GM12891 (cell line): ENCODE data around the gene CFH.
"Not testable (repeated sequence)": the region's sequence is repeated elsewhere in the genome, so short reads cannot be mapped to it uniquely, and the experiment has no call there.

ENCODE experiments used
- DNase-seq: peaks from one replicate; pipeline ENCODE4 v3.0.0; 2011; ENCODE audit warnings: low spot score; ENCODE audit not compliant: insufficient read length
- FAIRE-seq: peaks from 2 replicates; lab custom pipeline; 2011; peaks lifted over from hg19 to GRCh38; lab: Jason Lieb, UNC
- PAX5 ChIP-seq: IDR thresholded peaks from 2 replicates; pipeline ENCODE4 v1.6.1; 2011; ENCODE audit warnings: low read length, moderate library complexity, mild to moderate bottlenecking; ENCODE audit not compliant: insufficient read depth, severe bottlenecking
- POLR2A ChIP-seq: IDR thresholded peaks from 2 replicates; pipeline ENCODE4 v1.6.1; 2011; ENCODE audit warnings: low read depth, low read length, control low read depth
- POLR2AphosphoS5 ChIP-seq: IDR thresholded peaks from 2 replicates; pipeline ENCODE4 v1.6.1; 2011; ENCODE audit warnings: low read depth, low read length, control low read depth
- POU2F2 ChIP-seq: IDR thresholded peaks from 2 replicates; pipeline ENCODE4 v1.6.1; 2011; ENCODE audit warnings: low read depth, mild to moderate bottlenecking, control low read depth, low read length, moderate library complexity
- SPI1 ChIP-seq: IDR thresholded peaks from 2 replicates; pipeline ENCODE4 v1.6.1; 2011; ENCODE audit warnings: low read depth, low read length, control low read depth
- TAF1 ChIP-seq: IDR thresholded peaks from 2 replicates; pipeline ENCODE4 v1.6.1; 2011; ENCODE audit warnings: low read depth, low read length, control low read depth

The CFH gene

DNA sequence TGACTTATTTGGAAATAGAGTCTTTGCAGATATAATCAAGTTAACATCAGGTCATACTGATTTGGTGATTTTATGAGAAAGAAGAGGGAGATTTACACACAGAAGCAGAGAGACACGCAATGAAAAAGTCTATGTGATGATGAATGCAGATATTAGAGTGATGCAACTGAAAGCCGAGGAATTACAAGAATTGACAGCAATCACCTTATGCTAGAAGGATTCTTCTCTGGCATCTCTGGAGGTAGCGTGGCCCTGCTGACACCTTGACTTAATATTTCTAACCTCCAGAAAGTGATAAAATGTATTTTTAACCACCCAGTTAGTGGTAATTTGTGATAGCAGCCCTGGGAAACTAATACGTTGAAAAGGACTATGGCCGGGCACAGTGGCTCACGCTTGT is 14.2 kb upstream of the CFH start:
- DNase-seq (no peak), FAIRE-seq (no peak)
- TF ChIP-seq POLR2AphosphoS5 (no peak), PAX5 (no peak), TAF1 (no peak), POLR2A (no peak), POU2F2 (no peak), SPI1 (no peak)

DNA sequence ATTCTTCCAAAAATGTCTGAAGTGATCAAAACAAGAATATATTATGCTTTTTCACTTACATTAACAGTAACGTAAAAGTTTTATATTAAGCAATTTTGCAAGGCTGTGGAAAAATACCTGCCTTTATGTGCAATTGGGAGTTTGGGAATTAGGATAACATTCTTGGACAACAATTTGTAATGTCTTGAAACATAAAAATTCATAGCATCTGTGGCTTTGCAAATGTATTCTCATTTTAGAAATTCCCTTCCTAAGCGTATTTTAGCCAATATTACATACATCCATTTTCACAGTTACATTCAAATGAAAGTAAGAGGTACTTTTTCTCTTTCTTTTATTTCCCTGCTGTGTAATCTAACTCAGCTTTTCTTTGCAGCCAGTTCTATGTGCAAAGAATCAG is 13.4 kb upstream of the CFH start:
- TF ChIP-seq SPI1 (no peak), PAX5 (no peak), POU2F2 (no peak), POLR2A (no peak), POLR2AphosphoS5 (no peak), TAF1 (no peak)
- no peak for DNase-seq
- FAIRE-seq = no peak

DNA sequence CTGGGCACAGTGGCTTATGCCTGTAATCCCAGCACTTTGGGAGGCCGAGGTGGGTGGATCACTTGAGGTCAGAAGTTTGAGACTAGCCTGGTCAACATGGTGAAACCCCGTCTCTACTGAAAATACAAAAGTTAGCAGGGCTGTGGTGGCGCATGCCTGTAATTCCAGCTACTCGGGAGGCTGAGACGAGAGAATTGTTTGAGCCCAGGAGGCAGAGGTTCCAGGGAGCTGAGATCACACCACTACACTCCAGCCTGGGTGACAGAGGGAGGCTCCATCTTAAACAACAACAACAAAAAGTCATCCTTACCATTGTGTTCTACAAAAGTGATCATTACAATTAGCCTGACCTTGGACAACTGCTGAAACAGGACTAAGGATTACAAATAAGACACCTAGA is 12.6 kb upstream of the CFH start:
- not testable (repeated sequence) for FAIRE-seq, DNase-seq

DNA sequence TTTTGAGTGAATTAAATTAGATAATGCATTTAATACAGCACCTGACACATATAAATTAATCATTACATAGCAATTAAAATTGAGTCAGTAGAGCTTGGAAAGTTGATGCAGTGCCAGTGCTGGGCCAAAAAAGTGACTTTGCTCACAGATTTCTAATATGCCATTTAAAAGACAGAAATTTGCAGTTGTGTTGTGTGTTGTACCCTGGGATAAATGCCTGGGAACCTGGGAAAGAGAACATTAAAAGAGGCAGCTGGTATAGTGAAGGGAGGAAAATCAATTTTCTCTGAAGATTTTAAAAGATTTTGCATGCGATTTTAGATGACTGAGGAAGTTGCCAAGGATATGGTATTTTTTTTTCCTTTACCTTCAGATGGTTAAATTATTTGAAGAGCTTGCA is 10.9 kb upstream of the CFH start:
- FAIRE-seq = no peak
- DNase-seq = no peak
- TF ChIP-seq POU2F2 (no peak), TAF1 (no peak), POLR2A (no peak), POLR2AphosphoS5 (no peak)

DNA sequence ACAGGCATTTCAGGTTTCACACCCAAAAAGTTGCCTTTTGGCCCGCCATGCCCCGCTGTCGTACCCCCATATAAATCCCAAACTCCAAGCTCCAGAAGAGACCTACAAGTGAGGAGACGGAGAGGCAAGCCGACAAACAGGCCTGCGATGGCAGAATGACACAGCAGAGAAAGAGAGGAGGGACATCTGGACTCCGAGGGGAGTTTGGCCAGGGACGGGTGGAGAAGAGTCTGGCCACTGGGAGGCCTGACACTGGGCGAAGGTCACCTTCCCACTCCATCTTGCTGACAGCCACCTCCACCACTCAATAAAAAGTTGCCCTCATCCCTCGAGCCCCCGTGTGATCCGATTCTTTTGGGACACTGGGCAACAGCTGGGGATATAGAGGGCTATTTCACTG is 1.9 kb upstream of the CFH start:
- DNase-seq (no peak), FAIRE-seq (no peak)
- TF ChIP-seq POU2F2 (no peak), PAX5 (no peak), TAF1 (no peak), SPI1 (no peak), POLR2AphosphoS5 (no peak), POLR2A (no peak)

DNA sequence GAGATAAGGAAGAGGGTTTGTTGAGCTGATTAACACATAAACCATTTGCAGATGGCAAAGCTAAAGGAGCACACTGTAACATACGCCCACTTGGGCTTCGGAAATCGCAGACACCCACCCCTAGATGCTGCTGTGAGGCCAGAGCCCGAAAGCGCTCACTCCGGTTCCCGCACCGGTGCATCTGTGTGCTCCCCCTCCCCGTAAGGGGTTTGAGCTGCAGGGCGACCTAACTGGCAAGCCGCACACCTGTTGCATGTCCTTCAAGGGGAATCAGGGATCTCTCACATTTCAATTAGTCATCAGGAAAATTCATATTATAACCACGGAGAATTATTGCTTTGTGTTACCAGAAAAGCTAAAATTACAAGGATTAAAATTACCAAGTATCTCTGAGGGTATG is 1.4 kb upstream of the CFH start:
- no peak for TF ChIP-seq POLR2A
- no peak for TF ChIP-seq PAX5
- TF ChIP-seq SPI1 = no peak
- no peak for TF ChIP-seq TAF1
- no peak for TF ChIP-seq POU2F2
- no peak for TF ChIP-seq POLR2AphosphoS5
- FAIRE-seq (no peak), DNase-seq (no peak)

DNA sequence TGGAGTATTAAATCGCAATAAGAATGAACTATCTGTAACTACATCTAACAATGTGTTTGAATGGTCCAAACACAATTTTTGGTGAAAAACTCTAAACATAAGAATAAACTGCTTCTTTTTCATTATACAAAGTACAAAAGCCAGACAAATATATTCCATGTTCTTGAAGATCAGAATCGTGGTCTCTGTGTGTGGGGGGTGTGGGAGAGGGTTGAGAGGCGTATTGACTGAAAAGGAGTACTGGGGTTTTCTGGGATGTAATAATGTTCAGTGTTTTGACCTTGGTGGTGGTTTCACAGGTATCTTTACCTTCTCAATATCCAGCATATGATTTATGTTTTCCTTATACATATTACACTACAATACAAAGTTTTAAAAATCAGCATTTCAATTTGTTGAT is 764 bp upstream of the CFH start:
- FAIRE-seq = no peak
- DNase-seq = no peak
- TF ChIP-seq TAF1 = no peak
- no peak for TF ChIP-seq POLR2AphosphoS5
- TF ChIP-seq POU2F2 = no peak
- TF ChIP-seq PAX5 = no peak
- TF ChIP-seq SPI1 = no peak
- TF ChIP-seq POLR2A = no peak

DNA sequence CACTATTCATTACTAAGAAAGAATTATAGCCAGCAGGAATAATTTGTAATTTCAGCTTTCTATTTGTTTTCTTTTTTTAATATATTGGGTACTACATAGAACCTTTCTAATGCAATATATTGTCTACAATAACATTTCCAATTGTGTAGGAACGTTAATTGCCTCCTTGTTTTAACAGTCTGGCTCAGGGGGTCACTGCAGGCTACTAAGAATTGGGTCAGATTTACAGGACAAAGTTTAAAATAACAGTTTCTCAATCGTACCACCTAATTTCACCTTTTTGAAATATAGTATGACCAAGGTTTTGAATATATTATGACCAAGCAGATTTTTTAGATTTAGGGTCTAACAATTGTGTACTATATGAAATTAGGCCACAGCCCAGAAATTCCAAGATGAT is 2.4 kb downstream of the CFH start:
- DNase-seq (no peak), FAIRE-seq (no peak)
- no peak for TF ChIP-seq POLR2AphosphoS5
- TF ChIP-seq POU2F2 = no peak
- no peak for TF ChIP-seq SPI1
- TF ChIP-seq TAF1 = no peak
- TF ChIP-seq POLR2A = no peak
- no peak for TF ChIP-seq PAX5

DNA sequence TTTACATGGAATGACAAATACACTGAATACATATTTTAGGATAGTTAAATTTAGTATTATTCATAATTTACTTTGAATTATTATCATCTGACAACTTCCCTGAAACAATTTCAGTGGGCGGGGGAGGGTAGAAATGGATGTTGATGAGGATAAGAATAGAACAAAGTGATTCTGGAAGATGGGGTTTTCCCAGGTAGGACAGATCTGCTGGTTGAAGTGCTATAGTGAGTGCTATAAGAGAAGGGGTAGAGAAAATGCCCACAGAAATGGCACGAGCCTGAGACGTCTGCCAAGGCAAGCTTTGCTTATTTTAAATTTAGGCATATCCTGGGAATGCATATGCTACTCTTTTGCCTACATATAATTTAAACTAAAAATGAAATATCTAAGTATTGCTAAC is 3.2 kb downstream of the CFH start:
- TF ChIP-seq POLR2AphosphoS5 (no peak), POU2F2 (no peak), SPI1 (no peak), TAF1 (no peak), POLR2A (no peak), PAX5 (no peak)
- DNase-seq = no peak
- no peak for FAIRE-seq

DNA sequence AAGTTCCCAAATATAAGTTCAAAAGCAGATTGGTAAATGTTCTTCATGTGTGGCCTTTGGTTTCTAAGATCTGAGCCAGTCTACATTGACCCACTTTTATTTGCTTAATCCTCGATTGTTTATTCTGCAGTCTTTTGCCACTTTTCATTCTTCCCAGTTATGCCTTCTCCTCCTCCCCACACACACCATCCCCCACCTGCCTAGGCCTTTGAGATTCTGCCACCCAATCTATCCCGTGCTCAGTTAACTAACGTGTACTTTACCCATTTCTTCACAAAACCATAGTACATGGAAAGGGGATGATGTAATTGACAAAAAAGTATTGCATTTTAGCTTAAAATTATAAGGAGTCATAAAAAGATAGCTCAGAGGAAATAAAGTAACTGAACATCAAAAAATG is 3.7 kb downstream of the CFH start:
- no peak for DNase-seq
- no peak for TF ChIP-seq POLR2AphosphoS5
- no peak for FAIRE-seq

DNA sequence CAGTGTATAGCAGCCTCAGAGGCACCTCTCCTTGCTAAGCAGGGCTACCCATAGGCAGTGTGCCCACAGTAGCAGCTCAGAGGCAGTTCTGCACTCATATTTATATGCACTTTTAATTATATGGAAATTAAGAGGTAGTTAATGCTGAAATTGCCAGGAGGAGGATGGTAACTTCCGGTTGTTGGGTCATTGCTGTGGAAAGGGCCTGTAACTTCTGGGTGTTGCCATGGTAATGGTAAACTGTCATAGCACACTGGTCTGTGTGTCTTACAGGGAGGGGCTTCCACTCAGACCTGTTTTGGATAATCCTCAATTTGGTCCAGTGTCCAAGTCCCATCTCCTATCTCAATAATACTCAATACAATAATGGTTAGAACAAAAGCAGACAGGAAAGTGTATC is 7.6 kb downstream of the CFH start:
- FAIRE-seq = no peak
- DNase-seq = no peak
- TF ChIP-seq SPI1 = no peak
- TF ChIP-seq POU2F2 = no peak
- no peak for TF ChIP-seq TAF1
- no peak for TF ChIP-seq POLR2A
- no peak for TF ChIP-seq POLR2AphosphoS5
- no peak for TF ChIP-seq PAX5
